Stomach (tissue), 4 donors: ENCODE measurements around the gene PIP4K2A.

Experiments used
- CTCF ChIP-seq, 7 experiments: fragments of 450-650 bp in 4 of 7; fragments of 200-600 bp in 3 of 7; sonication (generic) in 3 of 7; IDR thresholded peaks; one replicate each; pipeline ENCODE4 v1.5.1; 2016 to 2019; ENCODE audit warnings: antibody characterized with exemption in 7 of 7, control low read depth in 2 of 7, mild to moderate bottlenecking in 1 of 7
- EP300 ChIP-seq: sonication (generic); formaldehyde crosslinking; IDR thresholded peaks from one replicate; pipeline ENCODE4 v1.6.1; 2017; ENCODE audit warnings: antibody characterized with exemption
- POLR2A ChIP-seq, 4 donors: fragments of 450-650 bp; IDR thresholded peaks; one replicate each; pipeline ENCODE4 v1.6.1; 2016; ENCODE audit warnings: antibody characterized with exemption in 4 of 4, control low read depth in 2 of 4, mild to moderate bottlenecking in 1 of 4, moderate library complexity in 1 of 4

- TF ChIP-seq EP300 (no peak), POLR2A (IDR thresholded peaks at IDR 0.05) (no peak), CTCF (IDR thresholded peaks at IDR 0.05) (no peak)
Observed at GRCh38 chr10:22593636-22594198, 120.7 kb downstream of the PIP4K2A start.
